Osteocyte (in vitro differentiated cells): Measurements from ENCODE around the gene SH2B2. TPM values are rescaled to one million over a fixed set of nuclear protein-coding genes. Genes with fewer than 3 reads are reported as not detected.

Experiments
- DNase-seq: peaks from one replicate; pipeline ENCODE4 v3.0.0; 2021; ENCODE audit warnings: mixed read lengths; ENCODE audit not compliant: unreplicated experiment; ENCODE audit errors: extremely low spot score
- H3K27ac Mint-ChIP-seq: one replicate; pipeline ENCODE4 v1.8.0; 2021; ENCODE audit warnings: mild to moderate bottlenecking, mixed read lengths; ENCODE audit not compliant: unreplicated experiment
- H3K27me3 Mint-ChIP-seq: one replicate; pipeline ENCODE4 v1.8.0; 2021; ENCODE audit warnings: mixed read lengths; ENCODE audit not compliant: unreplicated experiment
- H3K36me3 Mint-ChIP-seq: one replicate; pipeline ENCODE4 v1.8.0; 2021; ENCODE audit warnings: mixed read lengths; ENCODE audit not compliant: unreplicated experiment
- H3K4me1 Mint-ChIP-seq: one replicate; pipeline ENCODE4 v1.8.0; 2021; ENCODE audit warnings: mixed read lengths; ENCODE audit not compliant: unreplicated experiment
- H3K4me3 Mint-ChIP-seq: one replicate; pipeline ENCODE4 v1.8.0; 2021; ENCODE audit warnings: mild to moderate bottlenecking, moderate library complexity, mixed read lengths; ENCODE audit not compliant: unreplicated experiment
- H3K9me3 Mint-ChIP-seq: one replicate; pipeline ENCODE4 v1.8.0; 2021; ENCODE audit warnings: mixed read lengths; ENCODE audit not compliant: unreplicated experiment
- CTCF ChIP-seq: fragments of 200-600 bp; sonication (generic); IDR thresholded peaks from 2 replicates; pipeline ENCODE4 v1.5.0; 2021; ENCODE audit warnings: antibody characterized with exemption, mild to moderate bottlenecking, moderate library complexity
- total RNA-seq: library from RNA; stranded (reverse); gene quantifications from 2 replicates; pipeline ENCODE4 v1.2.1, GENCODE V29; 2021

The SH2B2 gene
- total RNA-seq, 1 donor from 2014 or later = 8.3 TPM

GRCh38 chr7:102302025-102302424 lies 15.4 kb downstream of the SH2B2 start:
- Mint-ChIP-seq H3K27me3 (no peaks in the 10 kb centered on the region), H3K27ac (no peak overlapping the region), H3K36me3 (no peaks in the 10 kb centered on the region), H3K9me3 (no peaks in the 10 kb centered on the region), H3K4me3 (no peak overlapping the region), H3K4me1 (peaks cover 44% of the 10 kb centered on the region)
- no peak for DNase-seq
- no peak for TF ChIP-seq CTCF

GRCh38 chr7:102303669-102304422 lies 17.2 kb downstream of the SH2B2 start:
- H3K27me3 Mint-ChIP-seq = no peaks in the 10 kb centered on the region

GRCh38 chr7:102304668-102305067 lies 18.0 kb downstream of the SH2B2 start:
- Mint-ChIP-seq H3K4me1 (peaks cover 57% of the 10 kb centered on the region), H3K27ac (peak overlapping the region; percentile 80), H3K9me3 (no peaks in the 10 kb centered on the region), H3K4me3 (no peak overlapping the region), H3K27me3 (no peaks in the 10 kb centered on the region), H3K36me3 (peaks cover 4% of the 10 kb centered on the region)
- DNase-seq = no peak
- no peak for TF ChIP-seq CTCF

More at GRCh38 chr7:102303669-102304422, 17.2 kb downstream of the SH2B2 start:
- no peak for DNase-seq
- peaks cover 2% of the 10 kb centered on the region for H3K36me3 Mint-ChIP-seq
- no peak for TF ChIP-seq CTCF
- H3K9me3 Mint-ChIP-seq = no peaks in the 10 kb centered on the region
- H3K4me1 Mint-ChIP-seq = peaks cover 57% of the 10 kb centered on the region
- H3K27ac Mint-ChIP-seq = peak overlapping the region; percentile 80
- H3K4me3 Mint-ChIP-seq = no peak overlapping the region

GRCh38 chr7:102305414-102306268 lies 19.0 kb downstream of the SH2B2 start:
- peaks cover 5% of the 10 kb centered on the region for H3K36me3 Mint-ChIP-seq
- no peaks in the 10 kb centered on the region for H3K27me3 Mint-ChIP-seq
- H3K27ac Mint-ChIP-seq = peak overlapping the region; percentile 79
- H3K4me3 Mint-ChIP-seq = no peak overlapping the region
- no peak for DNase-seq
- H3K9me3 Mint-ChIP-seq = no peaks in the 10 kb centered on the region
- no peak for TF ChIP-seq CTCF
- H3K4me1 Mint-ChIP-seq = peaks cover 57% of the 10 kb centered on the region
